HepG2 (cell line): Measurements from ENCODE around the gene RPL41. TPM values are rescaled to one million over a fixed set of nuclear protein-coding genes. Genes with fewer than 3 reads are reported as not detected.

Experiments
- AGO2 ChIP-seq: fragments of 200-400 bp; formaldehyde crosslinking; optimal IDR thresholded peaks from 2 replicates; pipeline ENCODE3; 2017; ENCODE audit warnings: mild to moderate bottlenecking, low read depth, low read length, moderate library complexity
- ARNT2 ChIP-seq: sonication (generic); formaldehyde crosslinking; IDR thresholded peaks from 2 replicates; pipeline ENCODE4 v1.8.0; 2022; ENCODE audit warnings: mild to moderate bottlenecking, low read depth, missing genetic modification reagents, moderate library complexity
- MAFG ChIP-seq: sonication (generic); formaldehyde crosslinking; IDR thresholded peaks from 2 replicates; pipeline ENCODE4 v1.5.1; 2020; ENCODE audit warnings: mild to moderate bottlenecking, missing genetic modification reagents
- MTERF4 ChIP-seq: sonication (generic); formaldehyde crosslinking; IDR thresholded peaks from 2 replicates; pipeline ENCODE4 v1.8.0; 2023; ENCODE audit warnings: mild to moderate bottlenecking, missing genetic modification reagents
- NRL ChIP-seq: sonication (generic); formaldehyde crosslinking; IDR thresholded peaks from 2 replicates; pipeline ENCODE4 v1.5.0; 2020; ENCODE audit warnings: missing genetic modification reagents, mild to moderate bottlenecking, moderate library complexity, borderline replicate concordance
- PTBP1 ChIP-seq: fragments of 200-400 bp; formaldehyde crosslinking; IDR thresholded peaks from 2 replicates; pipeline ENCODE4 v1.6.1; 2018; ENCODE audit warnings: low read length, low read depth; ENCODE audit not compliant: poor library complexity, severe bottlenecking
- SKIL ChIP-seq: sonication (generic); formaldehyde crosslinking; IDR thresholded peaks from 2 replicates; pipeline ENCODE4 v1.8.0; 2022; ENCODE audit warnings: missing genetic modification reagents, mild to moderate bottlenecking, moderate library complexity, borderline replicate concordance
- SMARCC2 ChIP-seq: fragments of 450-650 bp; IDR thresholded peaks from 2 replicates; pipeline ENCODE4 v1.6.1; 2017; ENCODE audit warnings: antibody characterized with exemption, mild to moderate bottlenecking
- SOX6 ChIP-seq, 2 experiments: fragments of 450-650 bp in 1 of 2; sonication (generic) in 1 of 2; formaldehyde crosslinking in 1 of 2; IDR thresholded peaks; 2 replicates each; pipeline versions ENCODE4 v1.4.0 to v1.6.1; 2017 to 2020; ENCODE audit warnings: antibody characterized with exemption in 1 of 2, mild to moderate bottlenecking in 1 of 2, missing genetic modification reagents in 1 of 2
- TERF1 ChIP-seq: sonication (generic); formaldehyde crosslinking; IDR thresholded peaks from 2 replicates; pipeline ENCODE4 v1.8.0; 2022; ENCODE audit warnings: mild to moderate bottlenecking, missing genetic modification reagents, moderate library complexity
- ZNF33A ChIP-seq: sonication (generic); formaldehyde crosslinking; IDR thresholded peaks from 2 replicates; pipeline ENCODE4 v1.5.1; 2020; ENCODE audit warnings: missing genetic modification reagents, mild to moderate bottlenecking, moderate library complexity, borderline replicate concordance
- ZNF44 ChIP-seq: sonication (generic); formaldehyde crosslinking; IDR thresholded peaks from 2 replicates; pipeline ENCODE4 v1.5.1; 2020; ENCODE audit warnings: mild to moderate bottlenecking, missing genetic modification reagents
- ZNF598 ChIP-seq: sonication (generic); formaldehyde crosslinking; IDR thresholded peaks from 2 replicates; pipeline ENCODE4 v1.5.1; 2020; ENCODE audit warnings: mild to moderate bottlenecking, missing genetic modification reagents, borderline replicate concordance
- ZNF639 ChIP-seq: conservative IDR thresholded peaks from 2 replicates; pipeline ENCODE4 v1.6.1; 2018; ENCODE audit warnings: missing genetic modification reagents
- ZNF766 ChIP-seq: sonication (generic); formaldehyde crosslinking; IDR thresholded peaks from 2 replicates; pipeline ENCODE4 v1.5.0; 2020; ENCODE audit warnings: missing genetic modification reagents, borderline replicate concordance
- ZSCAN25 ChIP-seq: sonication (generic); formaldehyde crosslinking; IDR thresholded peaks from 2 replicates; pipeline ENCODE4 v1.8.0; 2022; ENCODE audit warnings: mild to moderate bottlenecking, missing genetic modification reagents
- ZSCAN29 ChIP-seq: sonication (generic); formaldehyde crosslinking; conservative IDR thresholded peaks from 2 replicates; pipeline ENCODE4 v1.4.0; 2020; ENCODE audit warnings: mild to moderate bottlenecking, missing genetic modification reagents
- polyA plus RNA-seq, 8 experiments: library from polyadenylated mRNA; depleted of rRNA in 3 of 8; stranded (reverse) in 7 of 8; unstranded in 1 of 8; fragments of >200 nt; fragmentation: Illumina TruSeq in 4 of 8; extraction: Trizol in 4 of 8; gene quantifications; 2 replicates each; pipeline versions ENCODE4 v1.2.1 to v1.2.3, GENCODE V29; 2011 to 2016; ENCODE audit warnings: low read depth in 4 of 8, missing spikeins in 1 of 8, mixed read lengths in 1 of 8; ENCODE audit not compliant: insufficient read depth in 1 of 8
- total RNA-seq, 5 experiments: library from RNA; depleted of rRNA; stranded (reverse); fragments of >200 nt; fragmentation: Illumina TruSeq; extraction: Trizol; gene quantifications; 2 replicates each; pipeline ENCODE4 v1.2.3, GENCODE V29; 2016; ENCODE audit warnings: low read depth in 1 of 5

Gene RPL41
- total and polyA plus RNA-seq, 2 of the 13 experiments (the other 11 are each of a cell fraction or from before 2014, with no cell fraction given): 4,012 to 7,670 TPM

- TF ChIP-seq AGO2 (peak; percentile 70), SOX6 (IDR thresholded peaks at IDR 0.05) (no peak), SOX6 (CRISPR knock-in tag; IDR thresholded peaks at IDR 0.05) (no peak), SMARCC2 (no peak), ZSCAN29 (CRISPR knock-in tag) (no peak), MAFG (no peak), ZNF598 (CRISPR knock-in tag) (no peak), ZNF33A (CRISPR knock-in tag) (no peak), NRL (CRISPR knock-in tag) (no peak), ZNF766 (CRISPR knock-in tag) (no peak), TERF1 (CRISPR knock-in tag) (no peak), ZSCAN25 (CRISPR knock-in tag) (no peak), ZNF639 (CRISPR knock-in tag) (no peak), ZNF44 (CRISPR knock-in tag) (no peak), ARNT2 (CRISPR knock-in tag) (0 out of 2 replicates have a peak, but pooled peaks have one; percentile 42), MTERF4 (CRISPR knock-in tag) (no peak), SKIL (no peak), PTBP1 (no peak)
Measured at GRCh38 chr12:56129206-56129941, 12.9 kb downstream of the RPL41 start (continued).
